Gastrocnemius medialis (tissue), 4 donors: Measurements from ENCODE around the gene R3HCC1L. TPM values are rescaled to one million over a fixed set of nuclear protein-coding genes. Genes with fewer than 3 reads are reported as not detected.

Source experiments
- ATAC-seq, 2 donors: fragments of 150-250 bp; one replicate each; pipeline ENCODE4 v1.9.1; 2016
- DNase-seq, 2 donors: peaks; one replicate each; pipeline ENCODE4 v3.0.0-alpha.2; 2019
- H3K27ac ChIP-seq, 4 donors: fragments of 200-600 bp; sonication (generic); 1 replicate in 1 of 4; 2 replicates in 3 of 4; pipeline ENCODE4 v1.5.1; 2016 to 2018; ENCODE audit warnings: mild to moderate bottlenecking in 2 of 4, moderate library complexity in 1 of 4
- H3K27me3 ChIP-seq, 3 donors: fragments of 200-600 bp; sonication (generic) in 2 of 3; 1 replicate in 1 of 3; 2 replicates in 2 of 3; pipeline versions ENCODE4 v1.5.1 to v1.6.0; 2016 to 2019; ENCODE audit warnings: mild to moderate bottlenecking in 1 of 3, moderate library complexity in 1 of 3
- H3K36me3 ChIP-seq, 2 donors: fragments of 200-600 bp; sonication (generic) in 1 of 2; one replicate each; pipeline ENCODE4 v1.5.1; 2017 to 2018
- H3K4me1 ChIP-seq, 2 donors: fragments of 200-600 bp; sonication (generic) in 1 of 2; one replicate each; pipeline ENCODE4 v1.5.1; 2016 to 2017; ENCODE audit warnings: mild to moderate bottlenecking in 2 of 2
- H3K4me3 ChIP-seq, 4 donors: fragments of 200-600 bp; sonication (generic) in 3 of 4; 1 replicate in 1 of 4; 2 replicates in 3 of 4; pipeline ENCODE4 v1.5.1; 2016 to 2019; ENCODE audit warnings: mild to moderate bottlenecking in 2 of 4
- H3K9me3 ChIP-seq, 3 donors: fragments of 200-600 bp; sonication (generic) in 2 of 3; 1 replicate in 1 of 3; 2 replicates in 2 of 3; pipeline ENCODE4 v1.5.1; 2016 to 2019
- POLR2A ChIP-seq, 2 donors: fragments of 450-650 bp; IDR thresholded peaks; one replicate each; pipeline ENCODE4 v1.6.1; 2017; ENCODE audit warnings: antibody characterized with exemption in 2 of 2, mild to moderate bottlenecking in 2 of 2, moderate library complexity in 2 of 2
- in situ Hi-C, 4 donors: fragments of 200-750 bp; cut with MboI; loops; one replicate each; pipeline versions ENCODE4 v1.15.0 to v1.8.0; 2017; ENCODE audit warnings: low sequenced_read_pairs in 4 of 4
- intact Hi-C: fragments of 100-400 bp; cut with DNase I; formaldehyde crosslinking; loops from one replicate; pipeline ENCODE4 v1.15.1; 2023; ENCODE audit warnings: low total_unique reads
- total RNA-seq, 4 donors: library from RNA; depleted of rRNA; stranded (reverse); fragments of >200 nt; gene quantifications; one replicate each; pipeline versions ENCODE4 v1.1.0 to v1.2.3, GENCODE V29; 2016
- TF ChIP-seq, protein P1 (sequence below), 5 experiments: fragments of 450-650 bp in 3 of 5; fragments of 200-600 bp in 2 of 5; sonication (generic) in 2 of 5; IDR thresholded peaks in 4 of 5; conservative IDR thresholded peaks in 1 of 5; 1 replicate in 4 of 5; 2 replicates in 1 of 5; pipeline ENCODE4 v1.5.1; 2016 to 2019; ENCODE audit warnings: antibody characterized with exemption in 5 of 5, mild to moderate bottlenecking in 3 of 5, moderate library complexity in 3 of 5

The R3HCC1L gene
- total RNA-seq, 4 donors from 2014 or later: 6.7 to 10.8 (median 10.1) TPM

DNA sequence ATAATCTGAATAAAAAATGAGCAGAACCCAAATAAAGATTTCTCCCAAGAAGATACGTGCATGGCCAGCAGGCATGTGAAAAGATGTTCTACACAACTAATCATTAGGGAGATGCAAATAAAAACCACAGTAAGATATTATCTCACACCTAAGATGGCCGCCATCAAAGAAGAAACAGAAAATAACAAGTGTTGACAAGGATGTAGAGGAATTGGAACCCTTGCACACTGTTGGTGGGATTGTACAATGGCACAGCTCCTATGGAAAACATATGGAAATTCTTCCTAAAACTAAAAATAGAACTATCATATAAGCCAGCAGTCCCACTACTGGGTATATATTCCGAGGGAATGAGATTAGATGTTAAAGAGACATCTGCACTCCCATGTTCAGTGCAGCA lies 60.2 kb downstream of the R3HCC1L start:
- Histone ChIP-seq H3K27ac (no peak overlapping the region), H3K9me3 (no peaks in the 10 kb centered on the region), H3K4me3 (no peak overlapping the region), H3K36me3 (no peaks in the 10 kb centered on the region), H3K27me3 (no peaks in the 10 kb centered on the region), H3K4me1 (no peaks in the 10 kb centered on the region)
- no peak for ATAC-seq
- in situ Hi-C loops: no loop called here
- no peak for DNase-seq
- intact Hi-C loops: no loop called here
- TF ChIP-seq, protein P1, sequence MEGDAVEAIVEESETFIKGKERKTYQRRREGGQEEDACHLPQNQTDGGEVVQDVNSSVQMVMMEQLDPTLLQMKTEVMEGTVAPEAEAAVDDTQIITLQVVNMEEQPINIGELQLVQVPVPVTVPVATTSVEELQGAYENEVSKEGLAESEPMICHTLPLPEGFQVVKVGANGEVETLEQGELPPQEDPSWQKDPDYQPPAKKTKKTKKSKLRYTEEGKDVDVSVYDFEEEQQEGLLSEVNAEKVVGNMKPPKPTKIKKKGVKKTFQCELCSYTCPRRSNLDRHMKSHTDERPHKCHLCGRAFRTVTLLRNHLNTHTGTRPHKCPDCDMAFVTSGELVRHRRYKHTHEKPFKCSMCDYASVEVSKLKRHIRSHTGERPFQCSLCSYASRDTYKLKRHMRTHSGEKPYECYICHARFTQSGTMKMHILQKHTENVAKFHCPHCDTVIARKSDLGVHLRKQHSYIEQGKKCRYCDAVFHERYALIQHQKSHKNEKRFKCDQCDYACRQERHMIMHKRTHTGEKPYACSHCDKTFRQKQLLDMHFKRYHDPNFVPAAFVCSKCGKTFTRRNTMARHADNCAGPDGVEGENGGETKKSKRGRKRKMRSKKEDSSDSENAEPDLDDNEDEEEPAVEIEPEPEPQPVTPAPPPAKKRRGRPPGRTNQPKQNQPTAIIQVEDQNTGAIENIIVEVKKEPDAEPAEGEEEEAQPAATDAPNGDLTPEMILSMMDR (IDR thresholded peaks at IDR 0.05 in 4 of 5, conservative IDR thresholded peaks at IDR 0.05 in 1 of 5): no peak
- no peak for TF ChIP-seq POLR2A (IDR thresholded peaks at IDR 0.05)

DNA sequence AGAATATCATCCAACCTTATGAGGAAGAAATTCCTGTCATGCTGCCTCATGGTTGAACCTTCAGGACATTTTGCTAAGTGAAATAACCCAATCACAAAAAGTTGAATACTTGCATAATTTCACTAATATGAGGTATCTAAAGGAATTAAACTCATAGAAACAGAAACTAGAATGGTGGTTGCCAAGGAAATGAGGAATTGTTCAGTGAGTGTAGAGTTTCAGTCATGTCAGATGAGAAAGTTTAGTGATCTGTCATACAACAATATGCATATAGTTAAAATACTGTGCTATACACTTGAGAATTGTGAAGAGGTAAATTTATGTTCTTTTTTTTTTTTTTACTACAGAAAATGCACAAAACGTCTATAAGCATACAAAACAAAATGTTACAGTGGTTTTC lies 60.7 kb downstream of the R3HCC1L start:
- no peaks in the 10 kb centered on the region for H3K9me3 ChIP-seq
- DNase-seq (no peak), ATAC-seq (no peak)
- intact Hi-C loops: no loop called here
- no peak for TF ChIP-seq POLR2A (IDR thresholded peaks at IDR 0.05)
- TF ChIP-seq, protein P1 (IDR thresholded peaks at IDR 0.05 in 4 of 5, conservative IDR thresholded peaks at IDR 0.05 in 1 of 5): no peak
- H3K4me1 ChIP-seq: no peaks in the 10 kb centered on the region
- no peak overlapping the region for H3K4me3 ChIP-seq
- no peaks in the 10 kb centered on the region for H3K27me3 ChIP-seq
- no peaks in the 10 kb centered on the region for H3K36me3 ChIP-seq
- in situ Hi-C loops: no loop called here
- H3K27ac ChIP-seq: no peak overlapping the region

DNA sequence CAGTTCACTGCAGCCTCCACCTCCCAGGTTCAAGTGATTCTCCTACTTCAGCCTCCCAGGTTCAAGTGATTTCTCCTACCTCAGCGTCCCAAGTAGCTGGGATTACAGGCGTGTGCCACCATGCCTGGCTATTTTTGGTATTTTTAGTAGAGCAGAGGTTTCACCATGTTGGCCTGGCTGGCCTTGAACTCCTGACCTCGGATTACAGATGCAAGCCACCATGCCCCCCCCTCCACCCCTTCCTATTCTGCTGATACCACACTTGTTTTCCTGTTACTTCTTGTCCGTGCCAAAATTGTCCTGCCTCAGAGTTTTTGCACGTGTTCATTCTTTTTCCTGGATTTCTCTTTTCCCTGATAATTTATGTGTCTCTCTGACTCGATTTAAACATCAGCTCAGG lies 62.5 kb downstream of the R3HCC1L start:
- Histone ChIP-seq H3K27me3 (no peaks in the 10 kb centered on the region), H3K36me3 (no peaks in the 10 kb centered on the region), H3K4me3 (no peak overlapping the region), H3K4me1 (no peaks in the 10 kb centered on the region), H3K9me3 (no peaks in the 10 kb centered on the region), H3K27ac (no peak overlapping the region)
- in situ Hi-C loops: no loop called here
- DNase-seq (no peak), ATAC-seq (no peak)
- TF ChIP-seq, protein P1 (IDR thresholded peaks at IDR 0.05 in 4 of 5, conservative IDR thresholded peaks at IDR 0.05 in 1 of 5): no peak
- TF ChIP-seq POLR2A (IDR thresholded peaks at IDR 0.05): no peak
- intact Hi-C loops: no loop called here

DNA sequence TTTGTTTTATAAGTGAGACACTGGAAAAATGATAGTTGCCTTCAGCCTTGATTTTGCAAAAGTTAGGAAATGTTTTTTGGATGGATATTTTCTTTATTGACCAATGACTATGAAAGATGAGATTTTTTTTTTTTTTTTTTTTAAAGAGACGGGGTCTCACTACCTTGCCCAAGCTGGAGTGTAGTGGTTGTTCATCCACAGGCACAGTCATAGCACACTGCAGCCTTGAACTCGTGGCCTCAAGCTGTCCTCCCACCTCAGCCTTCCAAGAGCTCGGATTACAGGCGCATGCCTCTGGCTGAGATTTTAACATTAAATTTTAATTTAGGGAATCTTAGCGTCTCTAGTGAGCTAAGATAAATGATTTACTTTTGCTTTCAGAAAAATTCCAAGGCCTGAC lies 67.3 kb downstream of the R3HCC1L start:
- Histone ChIP-seq H3K9me3 (no peaks in the 10 kb centered on the region), H3K4me3 (no peak overlapping the region), H3K27me3 (no peaks in the 10 kb centered on the region), H3K4me1 (no peaks in the 10 kb centered on the region), H3K36me3 (no peaks in the 10 kb centered on the region), H3K27ac (no peak overlapping the region)
- in situ Hi-C loops (no loop called here), intact Hi-C loops (no loop called here)
- DNase-seq: no peak
- ATAC-seq: no peak
- TF ChIP-seq, protein P1 (IDR thresholded peaks at IDR 0.05 in 4 of 5, conservative IDR thresholded peaks at IDR 0.05 in 1 of 5): no peak

DNA sequence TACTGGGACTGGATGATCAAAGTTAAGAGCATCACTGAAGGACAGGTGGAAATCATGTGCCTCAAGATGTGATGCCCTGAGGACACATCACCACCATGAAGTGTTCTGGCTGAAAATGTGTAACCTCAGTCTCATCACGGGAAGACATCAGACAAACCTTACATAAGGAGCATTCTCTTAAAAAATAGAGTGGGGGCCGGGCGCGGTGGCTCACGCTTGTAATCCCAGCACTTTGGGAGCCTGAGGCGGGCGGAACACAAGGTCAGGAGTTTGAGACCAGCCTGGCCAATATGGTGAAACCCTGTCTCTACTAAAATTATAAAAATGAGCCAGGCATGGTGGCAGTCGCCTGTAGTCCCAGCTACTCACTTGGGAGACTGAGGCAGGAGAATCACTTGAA lies 67.9 kb downstream of the R3HCC1L start:
- no peak overlapping the region for H3K27ac ChIP-seq
- DNase-seq (no peak), ATAC-seq (no peak)
- no peak overlapping the region for H3K4me3 ChIP-seq
- no peaks in the 10 kb centered on the region for H3K27me3 ChIP-seq
- in situ Hi-C loops: no loop called here
- H3K36me3 ChIP-seq: no peaks in the 10 kb centered on the region
- H3K4me1 ChIP-seq: no peaks in the 10 kb centered on the region
- no peaks in the 10 kb centered on the region for H3K9me3 ChIP-seq
- intact Hi-C loops: no loop called here
- TF ChIP-seq, protein P1 (IDR thresholded peaks at IDR 0.05 in 4 of 5, conservative IDR thresholded peaks at IDR 0.05 in 1 of 5): no peak
